ENCODE data around the gene TJP2.
A peak's percentile ranks its signal among the peaks of the same experiment; 100 is the strongest.

TJP2 gene

GRCh38 chr9:69171517-69171916 is 2.6 kb upstream of the TJP2 start:
- DNase-seq (ENCODE audit: low read depth): no peak
- in situ Hi-C loops (cut with HindIII; ENCODE audit: low sequenced_read_pairs): no loop called here
- TF ChIP-seq CTCF (IDR thresholded peaks at IDR 0.05; ENCODE audit: low read depth, low read length, missing control alignments): no peak
- no peak overlapping the region for H3K4me3 ChIP-seq (ENCODE audit: low read depth, low read length)

- in situ Hi-C loops (cut with HindIII; ENCODE audit: low sequenced_read_pairs): no loop called here
- DNase-seq (ENCODE audit: low read depth): no peak
- H3K4me3 ChIP-seq (ENCODE audit: low read depth, low read length): no peak overlapping the region
- TF ChIP-seq CTCF (IDR thresholded peaks at IDR 0.05; ENCODE audit: low read depth, low read length, missing control alignments): no peak
These were observed 1.2 kb upstream of the TJP2 start for GRCh38 chr9:69172895-69173294.

- no peak for DNase-seq (ENCODE audit: low read depth)
- H3K4me3 ChIP-seq (ENCODE audit: low read depth, low read length): peak overlapping the region; percentile 77
- in situ Hi-C loops (cut with HindIII; ENCODE audit: low sequenced_read_pairs): no loop called here
- no peak for TF ChIP-seq CTCF (IDR thresholded peaks at IDR 0.05; ENCODE audit: low read depth, low read length, missing control alignments)
These were observed 583 bp upstream of the TJP2 start for GRCh38 chr9:69173497-69173890.

GRCh38 chr9:69174616-69175463 is 763 bp downstream of the TJP2 start:
- DNase-seq (ENCODE audit: low read depth): peak; percentile 91
- H3K4me3 ChIP-seq (ENCODE audit: low read depth, low read length): peak overlapping the region; percentile 77
- TF ChIP-seq CTCF (IDR thresholded peaks at IDR 0.05; ENCODE audit: low read depth, low read length, missing control alignments): no peak
- in situ Hi-C loops (cut with HindIII; ENCODE audit: low sequenced_read_pairs): loop anchor here (25.0 kb wide), 1 partner anchor 212 kb away; no protein-coding TSS in a partner anchor

- in situ Hi-C loops (cut with HindIII; ENCODE audit: low sequenced_read_pairs): loop anchor here (25.0 kb wide), 1 partner anchor 212 kb away; no protein-coding TSS in a partner anchor
- no peak for DNase-seq (ENCODE audit: low read depth)
- H3K4me3 ChIP-seq (ENCODE audit: low read depth, low read length): peak overlapping the region; percentile 77
- TF ChIP-seq CTCF (IDR thresholded peaks at IDR 0.05; ENCODE audit: low read depth, low read length, missing control alignments): no peak
These were observed 1.4 kb downstream of the TJP2 start for GRCh38 chr9:69175486-69175885.

- in situ Hi-C loops (cut with HindIII; ENCODE audit: low sequenced_read_pairs): loop anchor here (25.0 kb wide), 1 partner anchor 211 kb away; no protein-coding TSS in a partner anchor
- TF ChIP-seq CTCF (IDR thresholded peaks at IDR 0.05; ENCODE audit: low read depth, low read length, missing control alignments): no peak
- no peak for DNase-seq (ENCODE audit: low read depth)
- H3K4me3 ChIP-seq (ENCODE audit: low read depth, low read length): no peak overlapping the region
These were observed 2.5 kb downstream of the TJP2 start for GRCh38 chr9:69176471-69177171.

Measured in astrocyte of the cerebellum (primary cell).